Umbilical cord (tissue), 2 donors: Measurements from ENCODE around the gene CD52. TPM values are rescaled to one million over a fixed set of nuclear protein-coding genes. Genes with fewer than 3 reads are reported as not detected.
A peak's percentile ranks its signal among the peaks of the same experiment; 100 is the strongest.
"Not testable (repeated sequence)": the region's sequence is repeated elsewhere in the genome, so short reads cannot be mapped to it uniquely, and the experiment has no call there.

ENCODE experiments used
- DNase-seq: peaks from one replicate; pipeline ENCODE4 v3.0.0-alpha.2; 2015; ENCODE audit warnings: low spot score
- total RNA-seq: library from RNA; depleted of rRNA; stranded (reverse); fragments of >200 nt; gene quantifications from one replicate; pipeline ENCODE4 v1.2.3, GENCODE V29; 2014; ENCODE audit warnings: low replicate concordance; ENCODE audit not compliant: insufficient read depth

Gene CD52
- total RNA-seq, 1 donor from 2014 or later, result not detected

DNA sequence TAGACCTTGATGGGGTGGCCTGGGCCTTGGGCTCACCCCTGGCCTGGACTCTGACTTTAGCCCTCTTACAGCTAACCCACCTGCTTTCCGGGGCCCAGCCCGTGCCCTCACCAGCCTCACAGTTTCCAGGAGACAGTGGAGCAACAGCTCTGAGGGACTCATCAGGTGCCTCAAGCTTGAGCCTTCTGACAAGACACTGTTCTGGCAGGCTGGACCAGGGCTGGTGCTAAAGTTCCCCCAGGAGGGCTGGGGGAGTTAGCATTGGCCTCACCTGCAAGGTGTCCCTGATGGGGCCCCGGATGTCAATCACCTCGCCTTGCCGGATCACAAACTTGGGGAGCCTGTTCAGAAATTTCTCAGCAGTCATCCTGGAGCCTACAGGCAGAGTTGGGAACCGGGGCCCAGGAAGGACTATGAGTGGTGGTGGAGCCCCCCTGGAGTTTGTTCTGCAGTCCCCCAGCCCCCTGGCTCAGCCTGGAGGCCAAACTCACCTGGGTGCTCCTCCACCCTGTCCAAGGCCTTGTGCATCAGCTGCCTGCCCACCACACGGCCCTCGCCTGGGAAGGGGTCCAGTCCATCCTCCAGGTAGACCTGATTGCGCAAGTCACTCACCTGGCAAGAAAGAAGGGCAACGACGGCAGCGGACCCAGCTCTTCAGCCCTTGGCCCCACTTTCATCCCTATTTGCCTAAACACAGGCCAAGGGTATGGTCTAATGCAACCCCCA, 33.7 kb upstream of the CD52 start:
- DNase-seq, result no peak

DNA sequence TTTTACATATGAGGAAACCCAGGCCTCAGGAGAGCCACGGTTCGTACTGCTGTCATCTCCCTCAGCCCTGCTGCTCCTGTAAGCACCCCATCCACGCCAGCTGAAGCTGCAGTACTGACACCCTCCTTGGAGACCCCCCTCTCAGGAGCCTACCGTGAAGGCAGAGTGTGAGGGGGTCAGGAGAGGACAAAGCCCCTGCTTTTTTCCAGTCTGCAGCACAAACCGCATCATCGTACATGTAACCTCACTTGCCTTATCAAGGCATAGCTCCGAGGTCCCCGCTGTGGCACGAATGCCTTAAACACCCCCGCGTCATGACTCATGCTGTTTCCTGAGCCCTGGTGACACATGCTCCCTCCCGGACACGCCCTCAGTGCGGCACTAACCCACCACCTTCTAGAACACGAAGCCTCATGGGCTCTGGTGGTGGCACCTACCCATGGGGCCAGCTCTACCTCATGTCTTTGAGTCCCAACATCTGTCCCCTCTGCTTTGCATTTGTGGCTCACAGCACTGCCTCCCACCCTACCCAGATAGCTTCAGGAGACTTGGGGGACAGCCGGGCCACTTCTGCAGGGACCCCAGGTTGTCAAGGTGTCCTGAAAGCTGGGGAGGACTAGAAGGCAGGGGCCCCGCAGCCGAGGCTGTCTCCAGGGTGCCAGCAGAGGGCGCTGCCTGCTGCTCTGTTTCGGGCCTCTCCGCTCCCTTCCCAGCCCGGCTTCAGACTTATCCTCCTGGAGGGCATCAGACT, 33.0 kb upstream of the CD52 start:
- DNase-seq, result peak; percentile 57

DNA sequence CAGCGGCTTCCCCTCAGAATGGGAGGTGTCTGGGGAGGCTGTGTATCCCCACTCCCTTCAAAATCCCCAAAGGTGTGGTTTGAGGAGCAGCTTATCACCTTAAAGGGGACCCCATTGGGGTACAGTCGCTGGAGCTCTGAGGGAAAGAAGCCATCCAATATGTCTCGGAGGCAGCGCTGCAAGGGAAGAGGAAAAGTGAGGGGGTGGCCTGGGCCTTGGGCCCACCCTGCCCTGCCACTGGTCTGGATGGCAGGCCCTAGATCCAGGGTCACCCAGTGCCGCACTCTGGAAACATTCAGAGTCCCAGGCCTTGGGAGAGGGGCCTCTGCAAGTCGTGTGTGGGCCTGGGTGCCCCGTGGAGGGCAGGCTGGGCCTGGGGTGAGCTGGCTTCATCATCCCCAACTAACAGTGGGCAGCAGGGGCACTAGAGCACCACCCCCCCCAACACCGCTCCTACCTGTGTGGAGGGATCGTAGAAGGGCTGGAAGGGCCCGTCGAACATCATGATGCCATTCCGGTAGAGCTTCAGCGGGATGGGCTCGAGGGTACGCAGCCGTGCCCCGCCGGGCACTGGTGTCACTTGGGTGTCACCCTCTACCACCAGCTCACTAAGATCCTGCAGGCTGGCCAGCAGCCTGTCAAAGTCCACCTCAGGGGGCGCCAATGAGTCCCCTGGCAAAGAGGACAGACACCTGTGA, 32.2 kb upstream of the CD52 start:
- no peak for DNase-seq

DNA sequence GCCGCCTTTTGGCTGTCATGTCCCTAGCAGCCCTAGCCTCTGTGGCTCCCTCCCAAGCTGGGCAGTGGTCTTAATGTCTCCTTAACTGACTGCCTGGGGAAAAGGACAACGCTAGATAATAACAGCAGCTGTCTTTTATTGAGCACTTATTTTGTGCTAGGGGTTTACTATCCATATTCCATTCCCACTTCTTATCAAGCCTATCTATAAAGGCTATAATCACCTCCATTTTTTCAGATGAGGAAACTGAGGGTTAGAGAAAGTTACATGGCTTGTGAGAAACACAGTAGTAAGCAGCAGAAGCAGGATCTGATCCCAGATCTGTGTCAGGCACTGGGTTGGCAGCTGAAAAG, 31.7 kb upstream of the CD52 start:
- no peak for DNase-seq

DNA sequence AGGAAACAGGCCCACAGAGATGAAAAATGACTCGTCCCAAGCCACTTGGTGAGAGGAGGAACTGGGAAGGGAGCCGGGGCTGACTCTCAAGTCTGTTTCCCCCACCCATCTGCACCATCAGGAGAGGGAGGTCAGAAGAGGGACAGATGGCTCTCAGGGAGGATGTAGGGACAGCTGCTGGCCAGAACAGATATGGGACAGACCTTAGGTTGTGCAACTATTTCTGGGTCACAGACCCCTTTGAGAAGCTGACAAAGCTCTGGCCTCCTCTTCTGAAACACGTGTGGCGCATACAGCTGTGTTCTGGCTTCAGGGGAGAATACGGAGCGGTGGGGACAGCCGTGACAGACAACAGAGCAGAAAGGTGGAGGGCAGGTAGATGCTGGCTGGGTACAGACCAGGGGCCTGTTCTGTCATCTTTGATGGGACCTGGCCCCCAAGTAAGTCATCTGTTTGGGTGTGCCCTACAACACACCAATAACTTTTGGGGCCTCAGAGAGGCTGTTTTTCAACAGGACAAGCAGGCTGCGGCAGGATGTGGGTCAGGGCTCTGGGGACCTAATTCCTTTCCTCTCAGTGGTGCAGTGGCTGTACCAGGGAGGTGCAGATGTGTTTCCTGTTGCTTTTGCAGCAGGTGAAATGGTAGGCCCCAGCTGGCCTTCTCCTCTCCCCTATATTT, 30.6 kb upstream of the CD52 start:
- no peak for DNase-seq

DNA sequence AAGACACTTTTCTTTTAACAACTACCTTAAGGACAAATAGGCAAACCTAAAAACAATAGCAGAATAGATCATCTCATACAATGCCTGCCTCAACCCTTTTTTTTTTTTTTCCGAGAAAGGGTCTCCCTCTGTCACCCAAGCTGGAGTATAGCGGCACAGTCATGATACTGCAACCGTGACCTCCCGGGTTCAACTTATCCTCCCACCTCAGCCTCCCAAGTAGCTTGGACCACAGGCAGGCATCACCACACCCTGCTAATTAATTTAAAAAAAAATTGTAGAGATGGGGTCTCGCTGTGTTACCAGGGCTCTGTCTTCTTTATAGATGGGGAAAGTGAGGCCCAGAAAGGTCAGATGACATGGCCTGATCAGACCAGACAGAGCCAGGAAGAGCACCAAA, 29.9 kb upstream of the CD52 start:
- no peak for DNase-seq

DNA sequence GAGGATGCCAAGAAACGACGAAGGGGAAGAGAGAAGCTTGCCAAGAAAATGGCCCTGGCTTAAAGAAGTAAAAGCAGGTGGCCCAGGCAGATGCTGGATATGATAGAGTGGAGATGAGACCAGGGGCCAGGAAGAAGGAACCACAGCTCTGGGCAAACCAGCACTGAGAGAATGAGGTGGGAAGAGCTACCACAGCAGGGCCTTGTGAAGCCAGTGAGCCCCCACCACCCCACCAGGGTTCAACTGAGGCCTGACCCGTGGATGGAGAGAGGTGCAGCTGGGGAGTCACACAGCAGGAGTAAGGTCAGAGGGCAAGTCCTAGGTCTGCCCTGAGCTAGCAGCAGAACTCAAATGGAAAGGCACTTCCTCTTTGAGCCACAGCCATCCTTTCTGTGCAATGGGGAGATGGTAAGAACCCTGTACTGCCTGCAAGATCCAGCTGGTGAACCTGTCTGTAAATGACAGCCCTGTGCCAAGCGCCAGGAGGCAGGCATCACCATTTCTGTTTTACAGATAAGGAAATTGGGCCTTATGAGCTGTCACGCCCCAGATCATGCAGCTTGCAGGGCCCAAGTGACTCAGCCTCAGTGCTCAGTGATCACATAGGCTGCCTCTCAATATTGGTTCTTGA, 29.3 kb upstream of the CD52 start:
- no peak for DNase-seq

DNA sequence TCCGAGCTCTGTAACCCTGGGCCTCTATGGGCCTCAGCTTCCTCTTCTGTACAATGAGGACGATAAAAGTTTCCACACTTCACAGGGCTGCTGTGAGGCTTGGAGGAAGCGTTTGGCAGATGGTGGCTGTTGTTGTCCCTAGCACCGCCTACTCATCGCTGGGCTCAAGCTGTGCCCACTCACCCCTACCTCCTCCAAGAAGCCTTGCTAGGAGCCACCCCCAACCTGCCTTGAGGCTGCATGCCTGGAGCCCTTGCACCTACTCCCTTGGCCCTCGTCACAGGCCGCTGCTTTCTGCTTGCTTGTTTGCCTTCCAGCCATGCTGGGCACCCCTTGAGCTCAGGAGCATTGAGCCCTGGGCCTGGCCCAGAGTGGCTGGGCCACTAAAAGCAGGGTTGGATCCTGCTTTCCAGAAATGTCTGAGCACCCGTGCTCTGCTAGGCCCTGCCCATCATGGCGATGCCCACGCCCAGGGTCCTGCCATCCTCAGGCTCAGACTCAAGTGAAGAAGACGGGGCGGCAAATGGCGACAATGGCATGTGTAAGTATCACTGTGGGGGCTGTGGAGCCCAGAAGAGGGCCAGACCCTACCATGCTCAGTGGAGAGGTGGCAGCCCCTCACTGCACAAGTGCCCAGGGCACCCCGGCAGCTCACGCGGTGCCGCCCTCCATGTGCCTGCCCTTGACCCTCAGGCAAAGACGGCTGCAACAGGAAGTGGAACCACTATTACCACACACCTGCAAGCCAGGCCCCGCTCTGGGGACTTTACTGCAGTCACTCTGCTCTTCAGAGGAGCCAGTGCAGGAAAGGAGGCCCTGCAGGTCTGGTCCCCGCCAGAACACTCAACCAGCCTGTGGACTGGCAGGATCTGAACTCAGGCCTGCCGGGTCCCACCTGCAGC, 28.3 kb upstream of the CD52 start:
- no peak for DNase-seq

DNA sequence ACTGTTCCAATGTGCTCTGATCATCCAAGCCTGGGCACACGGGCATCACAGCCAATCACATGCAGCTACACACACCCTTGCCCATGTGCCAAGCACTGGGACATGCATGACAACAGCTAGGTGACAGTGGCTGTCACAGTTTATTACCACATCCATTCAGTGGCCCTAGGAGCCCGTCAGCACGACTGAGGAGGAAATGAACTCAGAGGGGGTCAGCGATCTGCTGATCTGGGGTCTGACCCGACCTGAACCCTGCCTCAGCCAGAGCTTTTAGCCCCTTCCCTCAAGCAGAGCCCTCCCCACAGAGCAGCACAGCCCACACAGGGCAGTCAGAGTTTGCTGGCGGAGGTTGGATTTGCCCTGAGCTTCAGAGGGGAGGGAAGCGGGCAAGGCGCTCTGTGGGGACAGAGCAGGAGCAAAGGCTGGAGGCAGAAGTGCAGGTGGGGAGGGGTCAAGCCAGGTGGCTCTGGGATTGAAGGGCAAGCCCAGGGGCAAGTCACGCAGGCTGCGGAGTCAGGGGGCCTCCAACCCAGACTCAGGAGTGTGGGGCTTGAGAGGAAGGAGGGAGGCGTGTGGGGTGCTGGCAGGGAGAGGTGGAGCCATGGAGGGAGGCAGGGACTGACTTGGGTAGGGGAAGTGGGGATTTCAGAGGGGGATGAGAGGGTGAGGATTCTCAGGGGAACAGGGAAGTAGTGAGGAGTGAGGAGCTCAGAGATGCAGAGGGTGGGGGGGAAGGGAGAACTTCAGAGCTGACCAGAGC, 27.5 kb upstream of the CD52 start:
- DNase-seq, result no peak

DNA sequence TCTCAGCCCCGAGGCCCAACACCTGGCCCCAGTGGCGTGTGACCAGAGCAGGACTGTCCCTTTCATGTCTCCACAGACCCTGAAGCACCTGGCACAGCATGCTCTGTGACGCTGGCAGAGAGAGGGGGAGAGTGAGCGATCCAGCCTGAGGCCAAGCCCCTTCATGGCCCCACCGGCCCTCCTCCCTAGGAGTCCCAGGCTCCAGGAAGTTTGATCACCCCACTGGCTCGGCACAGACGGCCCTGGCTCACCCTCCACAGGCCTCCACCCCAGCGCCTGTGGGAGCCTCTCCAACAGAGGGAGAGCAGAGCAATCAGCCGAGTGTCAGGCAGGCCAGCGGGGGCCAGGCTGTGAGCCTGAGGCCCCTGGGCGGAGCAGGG, 26.9 kb upstream of the CD52 start:
- no peak for DNase-seq

DNA sequence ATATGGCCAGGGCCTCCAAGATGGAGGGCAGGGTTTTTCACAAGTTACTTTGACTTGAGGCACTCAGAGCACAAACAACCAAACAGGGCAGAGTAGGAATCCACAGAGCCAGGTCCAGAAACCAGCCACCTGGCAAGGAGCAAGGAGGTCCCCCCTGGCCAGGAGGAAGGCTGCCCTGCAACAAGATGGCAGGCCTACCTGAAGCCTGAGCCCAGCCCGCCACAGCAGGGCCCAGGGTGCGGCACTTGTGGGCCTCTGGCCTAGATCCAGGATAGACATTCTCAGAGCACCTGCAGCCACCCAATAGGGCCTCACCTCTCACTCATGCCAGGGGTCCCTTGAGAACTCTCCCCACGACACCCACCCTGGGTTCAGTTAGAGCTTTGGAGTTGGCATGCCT, 26.3 kb upstream of the CD52 start:
- no peak for DNase-seq

DNA sequence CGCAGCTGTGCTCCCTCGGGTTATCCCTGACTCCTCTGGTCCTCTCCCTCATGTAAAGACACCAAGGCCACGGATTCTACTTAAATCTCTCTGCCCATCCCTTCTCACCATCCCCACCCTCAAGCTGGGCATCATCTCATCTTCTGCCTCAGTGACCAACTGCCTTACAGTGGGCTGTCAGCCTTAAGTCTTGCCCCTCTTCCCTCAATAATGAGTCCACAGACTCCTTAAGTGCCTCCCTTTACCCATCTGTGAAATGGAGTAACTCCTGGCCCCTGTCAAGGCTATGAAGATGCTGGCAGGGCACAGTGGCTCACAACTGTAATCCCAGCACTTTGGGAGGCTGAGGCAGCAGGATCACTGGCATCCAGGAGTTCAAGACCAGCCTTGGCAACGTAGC, 25.8 kb upstream of the CD52 start:
- no peak for DNase-seq

DNA sequence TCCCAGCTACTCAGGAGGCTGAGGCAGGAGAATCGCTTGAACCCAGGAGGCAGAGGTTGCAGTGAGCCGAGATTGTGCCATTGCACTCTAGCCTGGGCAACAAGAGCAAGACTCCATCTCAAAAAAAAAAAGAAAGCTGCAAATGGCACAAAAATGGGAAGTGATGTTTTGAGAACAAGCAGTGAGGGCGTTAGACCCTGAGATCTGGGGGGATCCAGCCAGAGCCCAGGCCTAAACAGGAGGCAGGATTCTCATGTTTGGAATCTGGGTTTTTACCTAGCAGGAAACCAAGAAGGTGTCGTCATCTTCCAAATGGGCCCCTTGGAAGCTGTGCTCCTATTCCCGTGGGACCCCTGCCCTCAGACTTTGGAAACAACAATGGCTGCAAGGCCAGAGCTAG, 25.0 kb upstream of the CD52 start:
- DNase-seq, result not testable (repeated sequence)

DNA sequence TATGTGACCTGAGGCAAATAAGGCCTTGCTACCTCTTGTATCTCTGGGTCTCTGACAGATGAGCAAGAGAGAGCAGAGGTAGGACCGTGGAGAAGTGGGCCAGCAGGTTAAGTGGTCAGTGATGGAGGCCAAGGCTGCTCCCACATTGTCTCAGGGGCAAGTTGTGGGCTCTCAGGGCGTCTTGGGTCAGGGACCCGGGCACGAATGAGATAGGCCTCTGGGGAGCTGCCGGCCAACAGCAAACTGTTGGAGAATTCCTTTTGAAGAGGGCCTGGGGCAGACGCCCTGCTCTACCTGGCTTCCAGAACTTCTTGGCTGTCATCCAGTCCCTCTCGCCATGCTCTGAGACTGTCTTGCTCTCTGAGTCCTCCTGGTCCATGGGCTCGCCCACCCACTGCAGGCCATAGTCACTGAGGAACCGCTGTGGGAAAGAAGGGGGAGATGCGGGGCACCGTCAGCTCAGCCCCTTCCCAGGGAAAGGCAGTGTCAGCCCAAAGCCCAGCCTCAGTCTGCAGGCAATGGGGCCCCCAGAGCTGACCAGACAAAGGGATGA, 23.8 kb upstream of the CD52 start:
- DNase-seq, result no peak

DNA sequence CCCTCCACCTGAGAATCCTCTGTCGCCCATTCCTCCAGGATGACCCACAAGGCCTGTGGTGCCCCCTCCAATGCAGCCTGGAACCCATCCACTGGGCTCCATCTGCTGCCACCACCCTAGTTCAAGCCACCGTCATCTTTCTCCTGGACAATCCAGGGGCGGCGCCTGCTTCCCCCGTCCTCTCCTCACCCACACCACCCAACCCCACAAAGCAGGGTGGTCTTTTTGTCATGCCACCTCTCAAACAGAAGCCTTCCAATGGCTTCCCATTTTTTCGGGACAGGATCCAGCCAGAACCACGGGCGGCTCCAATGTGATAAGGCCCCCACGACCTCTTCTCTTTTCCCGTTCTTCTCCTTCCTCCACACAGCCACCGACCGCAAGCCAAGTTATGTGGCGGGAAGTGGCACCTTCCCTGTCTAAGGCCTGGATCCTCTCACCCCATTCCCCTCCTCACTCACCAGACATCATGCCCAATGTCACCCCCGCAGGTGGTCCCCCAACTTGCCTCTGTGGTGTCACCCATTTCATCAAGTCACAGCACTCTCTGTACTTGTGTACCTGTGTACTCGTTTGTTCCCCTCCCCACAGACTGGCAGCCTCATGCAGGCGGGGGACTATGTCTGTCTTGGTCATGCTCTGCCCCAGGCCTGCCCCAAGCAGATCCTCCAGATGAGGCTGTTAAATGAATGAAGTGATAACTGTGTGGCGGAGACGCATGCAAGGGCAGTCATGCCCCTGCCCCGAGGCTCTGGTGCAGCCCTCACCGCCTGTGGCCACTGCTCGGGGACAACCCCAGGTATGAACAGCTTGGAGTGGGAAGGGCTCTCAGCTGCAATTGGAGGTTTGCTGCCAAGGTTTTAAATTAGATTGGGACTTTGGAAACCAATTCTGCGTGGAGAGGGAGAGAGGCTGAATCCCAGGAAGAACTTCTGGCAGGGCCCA, 22.3 kb upstream of the CD52 start:
- no peak for DNase-seq

DNA sequence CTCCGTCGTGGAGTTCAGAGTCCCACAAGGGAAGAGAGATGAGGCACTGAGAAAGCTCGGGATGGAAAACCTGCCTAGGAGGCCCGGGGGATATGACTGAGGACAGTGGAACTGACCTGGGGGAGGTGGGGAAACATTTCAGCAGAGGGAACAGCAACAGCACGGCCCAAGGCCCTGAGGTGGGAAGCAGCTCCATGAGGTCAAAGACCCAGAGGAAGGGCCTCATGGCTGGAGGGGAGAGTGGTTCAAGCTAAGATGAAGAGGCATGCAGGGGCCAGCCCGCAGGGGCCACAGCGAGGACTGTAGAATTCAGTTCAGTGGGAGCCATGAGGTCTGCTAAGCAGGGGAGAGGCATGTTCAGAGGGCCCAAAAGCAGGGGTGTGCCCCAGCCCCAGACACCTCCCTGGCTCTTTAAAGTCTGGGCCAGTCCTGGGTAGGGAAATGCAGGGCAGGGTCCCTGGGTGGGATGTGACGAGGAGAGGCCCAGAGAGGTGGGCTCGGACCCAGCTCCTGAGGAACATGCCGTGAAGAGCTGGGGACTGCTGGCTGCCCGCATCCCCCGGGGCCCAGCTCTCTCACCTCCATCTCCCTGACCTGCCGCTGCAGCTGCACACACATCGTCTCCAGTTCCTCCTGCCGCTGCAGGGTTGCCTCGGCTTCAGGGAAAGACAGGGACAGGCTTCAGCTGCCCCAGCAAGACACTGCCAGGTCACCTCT, 21.3 kb upstream of the CD52 start:
- DNase-seq, result no peak

DNA sequence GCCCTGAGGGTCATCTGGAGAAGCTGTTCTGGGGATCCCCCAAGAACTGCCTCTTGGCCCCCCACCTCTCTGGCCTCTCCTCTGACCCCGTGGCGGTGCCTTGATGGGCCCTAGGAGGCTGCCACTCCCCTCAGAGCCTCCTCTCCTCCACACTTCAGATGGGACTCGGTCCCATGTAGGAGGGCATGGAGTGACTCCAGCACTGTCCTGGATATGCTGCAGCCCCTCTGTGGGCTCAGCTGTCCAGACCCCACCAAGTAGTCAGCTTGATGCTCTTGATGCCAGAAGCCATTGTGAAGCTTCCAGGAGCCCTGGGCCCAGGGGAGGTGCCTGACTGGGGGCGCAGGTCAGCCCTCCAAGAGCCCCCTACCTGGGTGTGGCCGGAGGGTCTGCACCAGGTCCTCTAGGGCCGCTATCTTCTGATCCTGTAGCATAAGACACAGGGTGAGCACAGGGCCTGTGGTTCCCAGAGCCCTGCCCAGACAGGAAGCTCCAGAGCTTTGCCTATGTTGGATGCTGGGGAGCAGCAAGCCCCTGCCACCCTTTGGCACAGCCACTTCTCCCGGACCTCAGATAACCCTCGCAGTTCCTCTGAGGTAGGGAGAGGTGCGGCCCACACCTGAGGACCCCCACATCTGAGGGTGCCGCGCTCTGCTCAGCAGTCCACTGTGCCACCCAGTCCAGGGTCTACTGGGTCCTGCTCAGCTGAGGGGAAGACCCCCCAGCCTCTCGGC, 20.5 kb upstream of the CD52 start:
- no peak for DNase-seq
